Prostate gland (tissue), 2 donors: ENCODE measurements around the gene TMEM271. TPM values are rescaled to one million over a fixed set of nuclear protein-coding genes. Genes with fewer than 3 reads are reported as not detected.

Source experiments
- DNase-seq: peaks from one replicate; pipeline ENCODE4 v3.0.0-alpha.2; 2019; ENCODE audit warnings: low spot score
- H3K27ac ChIP-seq, 2 donors: fragments of 200-600 bp; sonication (generic); 2 replicates each; pipeline ENCODE4 v1.5.1; 2017 to 2019
- H3K27me3 ChIP-seq: fragments of 200-600 bp; sonication (generic); replicated peaks from 2 replicates; pipeline ENCODE4 v1.5.1; 2019; ENCODE audit not compliant: insufficient read depth
- H3K36me3 ChIP-seq, 2 donors: fragments of 200-600 bp; sonication (generic); 1 replicate in 1 of 2; 2 replicates in 1 of 2; pipeline versions ENCODE4 v1.5.1 to v1.8.1; 2017 to 2019
- H3K4me1 ChIP-seq: fragments of 200-600 bp; sonication (generic); replicated peaks from 2 replicates; pipeline ENCODE4 v1.5.1; 2019
- H3K4me3 ChIP-seq, 2 donors: fragments of 200-600 bp; sonication (generic); 2 replicates each; pipeline ENCODE4 v1.5.1; 2017 to 2019
- H3K9me3 ChIP-seq: fragments of 200-600 bp; sonication (generic); 2 replicates; pipeline ENCODE4 v1.5.1; 2017
- CTCF ChIP-seq, 4 experiments: fragments of 200-600 bp in 2 of 4; fragments of 450-650 bp in 2 of 4; sonication (generic) in 2 of 4; IDR thresholded peaks; 1 replicate in 3 of 4; 2 replicates in 1 of 4; pipeline ENCODE4 v1.5.1; 2016 to 2019; ENCODE audit warnings: antibody characterized with exemption in 4 of 4, mild to moderate bottlenecking in 2 of 4, moderate library complexity in 2 of 4
- POLR2A ChIP-seq: fragments of 450-650 bp; IDR thresholded peaks from one replicate; pipeline ENCODE4 v1.6.1; 2016; ENCODE audit warnings: antibody characterized with exemption, mild to moderate bottlenecking
- POLR2AphosphoS5 ChIP-seq: sonication (generic); formaldehyde crosslinking; IDR thresholded peaks from one replicate; pipeline ENCODE4 v1.6.1; 2017; ENCODE audit warnings: antibody characterized with exemption
- WGBS: methylation state at CpG from one replicate; pipeline ENCODE4 v1.1.5; 2018; 5-methylcytosine and 5-hydroxymethylcytosine counted together
- intact Hi-C: fragments of 100-400 bp; cut with DNase I; formaldehyde crosslinking; loops from one replicate; pipeline ENCODE4 v1.14.2; 2022
- total RNA-seq, 2 donors: library from RNA; depleted of rRNA; stranded (reverse); fragments of >200 nt; gene quantifications; one replicate each; pipeline ENCODE4 v1.1.0, GENCODE V29; 2016

TMEM271 gene, protein sequence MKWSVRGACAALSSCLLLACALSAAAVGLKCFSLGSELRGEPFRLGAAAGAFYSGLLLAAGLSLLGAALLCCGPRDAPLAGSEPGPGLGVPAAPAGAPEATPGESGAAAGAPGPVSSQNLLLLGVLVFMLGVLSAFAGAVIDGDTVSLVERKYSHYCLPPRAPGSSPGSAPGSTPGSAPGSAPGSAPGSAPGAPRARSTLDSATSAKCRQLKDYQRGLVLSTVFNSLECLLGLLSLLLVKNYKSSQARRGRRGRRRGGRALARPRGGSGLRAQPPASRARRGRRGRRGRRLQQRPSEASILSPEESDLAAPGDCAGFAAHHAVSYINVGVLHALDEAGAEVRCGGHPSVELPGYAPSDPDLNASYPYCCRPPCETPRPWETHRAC
- under 1 TPM in 1 of 2 donors, not detected in 1; 0.91 TPM for total RNA-seq

GRCh38 chr4:576245-576821 lies at the start of gene TMEM271:
TSS of gene TMEM271 (minus strand) at chr4:576295. CDS start at chr4:576062, 233 bp downstream.
- peaks cover 46% of the 10 kb centered on the region for H3K27me3 ChIP-seq
- WGBS: under 1% methylated on average over 26 of the region's 60 CpGs
- TF ChIP-seq CTCF (IDR thresholded peaks at IDR 0.05): no peak
- no peaks in the 10 kb centered on the region for H3K4me1 ChIP-seq
- H3K27ac ChIP-seq: no peak within 1 kb of the TSS
- no peak for DNase-seq
- H3K9me3 ChIP-seq: no peaks in the 10 kb centered on the region
- intact Hi-C loops: no loop called here
- no peak within 1 kb of the TSS for H3K4me3 ChIP-seq
- H3K36me3 ChIP-seq: no peaks in the 10 kb centered on the region

DNA sequence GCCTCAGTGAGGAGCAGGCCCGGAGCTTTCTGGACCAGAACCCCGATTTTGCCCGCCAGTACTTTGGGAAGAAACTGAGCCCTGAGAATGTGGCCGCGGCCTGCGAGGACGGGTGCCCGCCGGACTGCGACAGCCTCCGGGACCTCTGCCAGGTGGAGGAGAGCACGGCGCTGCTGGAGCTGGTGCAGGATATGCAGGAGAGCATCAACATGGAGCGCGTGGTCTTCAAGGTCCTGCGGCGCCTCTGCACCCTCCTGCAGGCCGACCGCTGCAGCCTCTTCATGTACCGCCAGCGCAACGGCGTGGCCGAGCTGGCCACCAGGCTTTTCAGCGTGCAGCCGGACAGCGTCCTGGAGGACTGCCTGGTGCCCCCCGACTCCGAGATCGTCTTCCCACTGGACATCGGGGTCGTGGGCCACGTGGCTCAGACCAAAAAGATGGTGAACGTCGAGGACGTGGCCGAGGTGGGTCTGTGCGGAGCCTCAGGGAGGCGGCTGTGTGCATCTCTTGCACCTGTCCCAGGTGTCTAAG lies 49.6 kb upstream of the TMEM271 start:
- Histone ChIP-seq H3K9me3 (no peaks in the 10 kb centered on the region), H3K4me1 (no peaks in the 10 kb centered on the region), H3K36me3 (no peaks in the 10 kb centered on the region), H3K4me3 (no peak overlapping the region), H3K27me3 (no peaks in the 10 kb centered on the region), H3K27ac (no peak overlapping the region)
- TF ChIP-seq POLR2A (no peak), CTCF (IDR thresholded peaks at IDR 0.05) (no peak), POLR2AphosphoS5 (no peak)
- WGBS: 93% methylated on average over 39 of the region's 39 CpGs
- no peak for DNase-seq
- intact Hi-C loops: no loop called here

- TF ChIP-seq POLR2AphosphoS5 (no peak), CTCF (IDR thresholded peaks at IDR 0.05) (no peak), POLR2A (no peak)
- Histone ChIP-seq H3K4me3 (no peak within 1 kb of the TSS), H3K27ac (no peak within 1 kb of the TSS), H3K36me3 (no peaks in the 10 kb centered on the region), H3K27me3 (no peaks in the 10 kb centered on the region), H3K4me1 (no peaks in the 10 kb centered on the region), H3K9me3 (no peaks in the 10 kb centered on the region)
- 66% methylated on average over 21 of the region's 21 CpGs for WGBS
- DNase-seq: no peak
- intact Hi-C loops: no loop called here
These were observed 48.9 kb upstream of the TMEM271 start, which contains the start of gene PDE6B for GRCh38 chr4:624705-625590. TSS of gene PDE6B (plus strand) at chr4:625573. CDS start at chr4:625627, 54 bp downstream.

DNA sequence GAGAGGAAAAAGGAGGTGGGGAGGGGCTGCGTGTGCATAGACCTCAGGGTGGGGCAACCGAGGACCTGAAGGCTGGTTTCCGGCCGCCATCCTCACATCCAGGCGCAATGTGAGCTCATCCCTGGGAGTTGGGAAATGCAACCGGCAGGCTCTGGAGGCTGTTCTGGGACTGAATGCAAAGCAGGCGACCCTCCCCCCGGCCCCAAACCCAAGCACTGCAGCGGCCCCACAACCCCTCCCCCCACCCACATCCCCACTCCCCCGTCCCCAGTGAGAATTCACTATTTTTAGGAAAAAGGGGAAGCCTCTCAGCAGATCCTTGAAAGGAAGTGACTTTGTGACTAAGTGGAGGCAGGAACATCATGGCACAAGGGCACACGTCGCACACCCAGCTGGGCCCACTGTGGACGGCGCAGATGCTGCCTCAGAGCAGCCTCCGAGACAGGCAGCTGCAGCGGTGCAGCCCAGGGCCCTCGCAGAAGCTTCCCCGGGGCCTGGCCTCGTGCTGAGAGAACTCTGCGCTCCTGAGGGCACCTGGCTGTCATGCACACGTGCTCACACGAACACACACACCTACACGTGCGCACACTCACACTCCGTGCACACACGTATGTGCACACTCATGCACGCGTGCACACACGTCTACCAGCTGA lies 47.9 kb upstream of the TMEM271 start:
- Histone ChIP-seq H3K4me3 (no peak overlapping the region), H3K4me1 (no peaks in the 10 kb centered on the region), H3K9me3 (no peaks in the 10 kb centered on the region), H3K27ac (no peak overlapping the region), H3K27me3 (no peaks in the 10 kb centered on the region), H3K36me3 (no peaks in the 10 kb centered on the region)
- WGBS: 58% methylated on average over 28 of the region's 29 CpGs
- intact Hi-C loops: no loop called here
- TF ChIP-seq POLR2AphosphoS5 (no peak), CTCF (IDR thresholded peaks at IDR 0.05) (no peak), POLR2A (no peak)
- no peak for DNase-seq
